Caco-2 (cell line): ENCODE results near the gene TEDC2. TPM values are rescaled to one million over a fixed set of nuclear protein-coding genes. Genes with fewer than 3 reads are reported as not detected.

Experiments
- BruUV-seq: library from RNA; stranded (reverse); fragments of 400-500 nt; replicated peaks from 2 replicates; lab custom pipeline; 2021; lab: Mats Ljungman, UMichigan
- CTCF ChIA-PET: fragments of 300-600 bp; sonication (Branson Sonifier 250); formaldehyde crosslinking; loops from one replicate; lab custom pipeline; 2022; ENCODE audit warnings: antibody characterized with exemption; lab: Charles Lee
- POLR2A ChIA-PET: fragments of 300-600 bp; sonication (Branson Sonifier 250); formaldehyde crosslinking; loops from one replicate; lab custom pipeline; 2022; ENCODE audit warnings: antibody characterized with exemption; lab: Charles Lee
- DNase-seq, 2 experiments: peaks; one replicate each; pipeline versions ENCODE4 v3.0.0 to v3.0.0-alpha.2; 2020 to 2022
- H3K27me3 ChIP-seq: replicated peaks from 2 replicates; pipeline ENCODE4 v1.6.0; 2011; ENCODE audit warnings: low read length; ENCODE audit not compliant: control insufficient read depth, insufficient read depth
- H3K36me3 ChIP-seq: 2 replicates; pipeline ENCODE4 v1.5.1; 2011; ENCODE audit warnings: low read length; ENCODE audit not compliant: control insufficient read depth, insufficient read depth
- H3K4me1 ChIP-seq: fragments of 250-450 bp; sonication (Bioruptor Pico); 2 replicates; pipeline ENCODE4 v1.5.1; 2020; ENCODE audit warnings: mild to moderate bottlenecking
- H3K4me3 ChIP-seq: 2 replicates; pipeline ENCODE4 v1.5.1; 2011; ENCODE audit warnings: low read depth, mild to moderate bottlenecking, control low read depth, low read length
- H3K9me3 ChIP-seq: fragments of 250-450 bp; sonication (Bioruptor Pico); 2 replicates; pipeline ENCODE4 v1.5.1; 2020; ENCODE audit warnings: mild to moderate bottlenecking, moderate library complexity
- H3K27ac Mint-ChIP-seq: one replicate; pipeline ENCODE4 v1.8.0; 2022; ENCODE audit warnings: mixed read lengths; ENCODE audit not compliant: unreplicated experiment
- H3K27me3 Mint-ChIP-seq: one replicate; pipeline ENCODE4 v1.8.0; 2022; ENCODE audit warnings: mixed read lengths; ENCODE audit not compliant: insufficient read depth, unreplicated experiment
- H3K36me3 Mint-ChIP-seq: one replicate; pipeline ENCODE4 v1.8.0; 2022; ENCODE audit warnings: mild to moderate bottlenecking, mixed read lengths; ENCODE audit not compliant: insufficient read depth, unreplicated experiment
- H3K4me1 Mint-ChIP-seq: one replicate; pipeline ENCODE4 v1.8.0; 2022; ENCODE audit warnings: low read depth, mixed read lengths; ENCODE audit not compliant: unreplicated experiment
- H3K4me3 Mint-ChIP-seq: one replicate; pipeline ENCODE4 v1.8.0; 2022; ENCODE audit warnings: mild to moderate bottlenecking, moderate library complexity, mixed read lengths; ENCODE audit not compliant: unreplicated experiment
- H3K9me3 Mint-ChIP-seq: one replicate; pipeline ENCODE4 v1.8.0; 2022; ENCODE audit warnings: mixed read lengths; ENCODE audit not compliant: unreplicated experiment
- intact Hi-C: fragments of 100-400 bp; cut with micrococcal nuclease; formaldehyde crosslinking; loops from one replicate; pipeline ENCODE4 v1.10.0; 2022; ENCODE audit not compliant: unreplicated experiment
- total RNA-seq: library from RNA; stranded (reverse); gene quantifications from 2 replicates; pipeline ENCODE4 v1.2.3, GENCODE V29; 2022
- TF ChIP-seq, protein P1 (sequence below), 2 experiments: fragments of 200-600 bp in 1 of 2; IDR thresholded peaks; 1 replicate in 1 of 2; 2 replicates in 1 of 2; pipeline versions ENCODE4 v1.5.1 to v1.8.0; 2011 to 2022; ENCODE audit warnings: antibody characterized with exemption in 1 of 2, control low read depth in 1 of 2, inconsistent platforms in 1 of 2, low read depth in 1 of 2, low read length in 1 of 2, mild to moderate bottlenecking in 1 of 2, moderate library complexity in 1 of 2; ENCODE audit not compliant: insufficient read depth in 1 of 2, severe bottlenecking in 1 of 2, unreplicated experiment in 1 of 2

Gene TEDC2
- total RNA-seq, 1 experiment from 2014 or later = 29.0 TPM

DNA sequence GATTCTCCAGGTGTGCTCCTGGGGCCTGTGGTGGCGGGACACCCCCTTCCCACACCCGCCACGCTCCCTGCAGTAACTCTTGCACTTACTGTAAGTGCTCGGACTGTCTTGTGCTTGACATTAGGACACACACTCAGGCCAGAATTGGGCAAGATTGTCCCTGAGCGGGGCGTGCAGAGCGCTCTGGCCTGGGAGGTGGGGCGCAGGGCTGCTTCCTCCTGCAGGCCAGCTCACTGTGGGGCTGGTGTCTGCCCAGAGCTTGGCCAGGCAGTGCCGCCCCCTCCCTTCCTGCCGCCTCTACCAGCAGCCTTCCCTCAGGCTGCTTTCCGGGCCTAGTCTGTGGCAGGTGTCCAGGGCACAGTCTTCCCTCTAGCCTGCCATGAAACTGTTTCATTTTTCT lies 47.8 kb downstream of the TEDC2 start:
- Histone ChIP-seq H3K4me1 (peaks cover 8% of the 10 kb centered on the region; the same call in 1 of the 2 replicates), H3K4me3 (no peak overlapping the region), H3K27me3 (no peaks in the 10 kb centered on the region), H3K9me3 (no peaks in the 10 kb centered on the region), H3K36me3 (no peaks in the 10 kb centered on the region)
- H3K27ac Mint-ChIP-seq = no peak overlapping the region
- H3K27me3 Mint-ChIP-seq = no peaks in the 10 kb centered on the region
- no peak overlapping the region for H3K4me3 Mint-ChIP-seq
- POLR2A ChIA-PET = no interaction called here
- H3K9me3 Mint-ChIP-seq = no peaks in the 10 kb centered on the region
- no TSS peak for BruUV-seq
- CTCF ChIA-PET = no interaction called here
- intact Hi-C loops = loop anchor here (10.0 kb wide), 1 partner anchor 73 kb away; no protein-coding TSS in a partner anchor
- no peaks in the 10 kb centered on the region for H3K4me1 Mint-ChIP-seq
- peaks cover under 1% of the 10 kb centered on the region for H3K36me3 Mint-ChIP-seq
- DNase-seq = no peak
- TF ChIP-seq, protein P1, sequence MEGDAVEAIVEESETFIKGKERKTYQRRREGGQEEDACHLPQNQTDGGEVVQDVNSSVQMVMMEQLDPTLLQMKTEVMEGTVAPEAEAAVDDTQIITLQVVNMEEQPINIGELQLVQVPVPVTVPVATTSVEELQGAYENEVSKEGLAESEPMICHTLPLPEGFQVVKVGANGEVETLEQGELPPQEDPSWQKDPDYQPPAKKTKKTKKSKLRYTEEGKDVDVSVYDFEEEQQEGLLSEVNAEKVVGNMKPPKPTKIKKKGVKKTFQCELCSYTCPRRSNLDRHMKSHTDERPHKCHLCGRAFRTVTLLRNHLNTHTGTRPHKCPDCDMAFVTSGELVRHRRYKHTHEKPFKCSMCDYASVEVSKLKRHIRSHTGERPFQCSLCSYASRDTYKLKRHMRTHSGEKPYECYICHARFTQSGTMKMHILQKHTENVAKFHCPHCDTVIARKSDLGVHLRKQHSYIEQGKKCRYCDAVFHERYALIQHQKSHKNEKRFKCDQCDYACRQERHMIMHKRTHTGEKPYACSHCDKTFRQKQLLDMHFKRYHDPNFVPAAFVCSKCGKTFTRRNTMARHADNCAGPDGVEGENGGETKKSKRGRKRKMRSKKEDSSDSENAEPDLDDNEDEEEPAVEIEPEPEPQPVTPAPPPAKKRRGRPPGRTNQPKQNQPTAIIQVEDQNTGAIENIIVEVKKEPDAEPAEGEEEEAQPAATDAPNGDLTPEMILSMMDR (IDR thresholded peaks at IDR 0.05; ENCODE audit: insufficient read depth in 1 of 2, low read depth in 1 of 2, low read length in 1 of 2, severe bottlenecking in 1 of 2, unreplicated experiment in 1 of 2) = no peak

DNA sequence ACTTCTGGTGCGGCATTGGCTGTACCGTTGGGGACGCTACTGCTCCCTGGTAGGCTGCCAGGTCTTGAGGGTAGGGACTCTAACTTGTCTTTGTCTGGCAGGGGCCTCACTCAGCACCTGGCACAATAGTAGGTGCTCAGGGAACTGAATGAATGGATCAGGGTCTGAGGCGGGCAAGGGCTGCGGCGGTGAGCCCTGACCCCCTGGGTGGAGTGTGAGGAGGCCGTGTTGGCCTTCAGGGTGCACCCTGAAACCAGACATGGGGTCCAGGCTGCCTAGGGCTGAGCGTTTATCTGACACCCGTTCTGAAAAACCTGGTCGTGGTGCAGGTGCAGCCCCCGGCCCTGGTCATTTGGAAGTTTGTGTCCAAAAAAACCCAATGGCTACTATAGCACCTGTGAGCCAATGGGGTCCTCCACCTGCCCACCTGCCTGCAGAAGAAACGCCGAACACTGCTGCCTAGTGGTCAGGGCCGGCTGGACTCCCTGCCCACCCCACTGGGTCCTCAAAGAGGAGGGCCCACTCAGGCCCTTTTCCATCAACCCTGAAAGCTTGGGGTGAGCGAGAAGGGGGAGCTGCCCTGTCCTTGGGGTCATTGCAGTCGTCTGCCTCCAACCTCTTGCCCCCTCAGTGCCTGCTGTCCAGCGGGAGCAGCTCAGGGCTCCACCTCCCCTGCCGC lies 49.0 kb downstream of the TEDC2 start:
- Mint-ChIP-seq H3K4me3 (no peak overlapping the region), H3K27ac (no peak overlapping the region), H3K27me3 (no peaks in the 10 kb centered on the region), H3K4me1 (no peaks in the 10 kb centered on the region), H3K9me3 (no peaks in the 10 kb centered on the region), H3K36me3 (peaks cover 12% of the 10 kb centered on the region)
- POLR2A ChIA-PET = no interaction called here
- TF ChIP-seq, protein P1 (IDR thresholded peaks at IDR 0.05; ENCODE audit: insufficient read depth in 1 of 2, low read depth in 1 of 2, low read length in 1 of 2, severe bottlenecking in 1 of 2, unreplicated experiment in 1 of 2) = no peak
- DNase-seq = no peak
- Histone ChIP-seq H3K36me3 (no peaks in the 10 kb centered on the region), H3K27me3 (no peaks in the 10 kb centered on the region), H3K9me3 (no peaks in the 10 kb centered on the region), H3K4me3 (no peak overlapping the region), H3K4me1 (peaks cover 7% of the 10 kb centered on the region; the same call in 1 of the 2 replicates)
- intact Hi-C loops = loop anchor here (10.0 kb wide), 1 partner anchor 74 kb away; no protein-coding TSS in a partner anchor
- CTCF ChIA-PET = no interaction called here
- BruUV-seq = no TSS peak

DNA sequence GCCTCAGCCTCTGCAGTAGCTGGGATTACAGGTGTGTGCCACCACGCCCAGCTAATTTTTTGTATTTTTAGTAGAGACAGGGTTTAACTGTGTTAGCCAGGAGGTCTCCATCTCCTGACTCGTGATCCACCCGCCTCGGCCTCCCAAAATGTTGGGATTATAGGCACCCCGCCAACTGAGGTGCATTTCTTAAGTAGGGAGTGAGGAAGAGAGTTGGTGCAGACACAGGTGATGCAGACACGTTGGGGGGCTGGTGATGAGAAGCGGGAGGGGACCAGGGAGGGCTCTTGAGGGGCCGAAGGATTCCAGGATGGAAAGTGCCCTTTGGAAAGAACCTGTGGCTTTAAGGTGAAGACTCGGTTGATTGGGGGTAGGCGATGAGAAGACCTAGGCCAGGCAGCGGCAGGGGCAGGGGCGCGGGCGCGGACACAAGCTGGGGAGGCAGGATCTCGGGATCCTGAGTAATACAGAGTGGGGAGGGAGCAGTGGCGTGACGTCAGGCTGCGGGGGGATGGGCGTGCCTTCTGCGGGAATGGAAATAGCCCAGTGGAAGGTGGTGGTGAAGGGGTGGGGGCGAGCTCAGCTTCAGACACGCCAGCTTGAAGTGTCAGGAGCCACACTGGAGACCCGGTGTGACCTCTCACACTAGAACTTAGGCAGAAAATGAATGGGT lies 51.4 kb downstream of the TEDC2 start:
- TF ChIP-seq, protein P1 (IDR thresholded peaks at IDR 0.05; ENCODE audit: insufficient read depth in 1 of 2, low read depth in 1 of 2, low read length in 1 of 2, severe bottlenecking in 1 of 2, unreplicated experiment in 1 of 2) = no peak
- H3K9me3 ChIP-seq = no peaks in the 10 kb centered on the region
- H3K27me3 Mint-ChIP-seq = no peaks in the 10 kb centered on the region
- H3K9me3 Mint-ChIP-seq = no peaks in the 10 kb centered on the region
- no peaks in the 10 kb centered on the region for H3K27me3 ChIP-seq
- H3K4me3 ChIP-seq = no peak overlapping the region
- peaks cover under 1% of the 10 kb centered on the region; the same call in 1 of the 2 replicates for H3K36me3 ChIP-seq
- ChIA-PET CTCF (interaction anchor here (2.1 kb wide), 1 partner anchor 10 kb away, joined by 8 read pairs; no protein-coding TSS in a partner anchor), POLR2A (no interaction called here)
- H3K4me1 ChIP-seq = peaks cover 17% of the 10 kb centered on the region
- peaks cover 30% of the 10 kb centered on the region for H3K36me3 Mint-ChIP-seq
- BruUV-seq = no TSS peak
- H3K4me3 Mint-ChIP-seq = no peak overlapping the region
- peaks cover 13% of the 10 kb centered on the region for H3K4me1 Mint-ChIP-seq
- intact Hi-C loops = no loop called here
- no peak for DNase-seq
- H3K27ac Mint-ChIP-seq = no peak overlapping the region
